ENCODE measurements around the gene RIMS4.

The RIMS4 gene

DNA sequence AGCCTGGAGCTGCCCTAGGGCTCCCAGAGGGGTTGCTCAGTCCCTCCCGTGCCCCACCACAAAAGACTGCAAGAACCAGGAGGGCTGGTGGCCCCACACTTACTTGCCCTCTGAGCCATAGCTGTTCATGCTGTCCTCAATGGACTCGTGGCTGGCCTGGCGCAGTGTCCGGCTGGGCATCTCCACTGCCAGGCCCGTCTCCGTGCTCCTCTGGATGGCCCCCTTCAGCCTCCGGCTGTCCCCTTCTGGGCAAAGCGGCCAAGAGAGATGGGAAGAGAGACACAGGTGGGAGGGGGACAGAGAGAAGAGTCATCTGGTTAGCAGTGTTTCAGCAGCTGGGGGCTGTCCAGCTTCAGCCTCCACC, 39.2 kb downstream of the RIMS4 start:
- H3K23ac ChIP-seq (ENCODE audit: low read length), result no peak overlapping the region
- H3K56ac ChIP-seq (ENCODE audit: low read length), result no peak overlapping the region
- H3K27ac ChIP-seq (ENCODE audit: low read depth, low read length), result no peak overlapping the region
- H3K79me1 ChIP-seq (ENCODE audit: low read length), result no peaks in the 10 kb centered on the region
- no peak overlapping the region for H2BK120ac ChIP-seq (ENCODE audit: low read depth, low read length)
- H2BK15ac ChIP-seq (replicated peaks; ENCODE audit: low read depth), result no peak overlapping the region
- no peaks in the 10 kb centered on the region for H3K27me3 ChIP-seq (ENCODE audit: insufficient read depth, low read length, poor library complexity)
- no peak overlapping the region for H3K9ac ChIP-seq (ENCODE audit: low read length)
- H3K36me3 ChIP-seq (ENCODE audit: control insufficient read depth, insufficient read depth, low read length), result no peaks in the 10 kb centered on the region
- no CpG with 5 or more reads among the region's 8 CpGs for WGBS (ENCODE audit: extremely low coverage, insufficient coverage, low lambda C conversion rate)
- H2AK5ac ChIP-seq (ENCODE audit: low read length), result no peak overlapping the region
- no peaks in the 10 kb centered on the region for H3K4me1 ChIP-seq (ENCODE audit: control insufficient read depth, low read depth, low read length)
- H4K8ac ChIP-seq (ENCODE audit: low read depth, low read length), result no peak overlapping the region
- H2BK5ac ChIP-seq (ENCODE audit: low read length), result no peak overlapping the region
- no peak overlapping the region for H3K18ac ChIP-seq (ENCODE audit: low read length)
- no peaks in the 10 kb centered on the region for H3K79me2 ChIP-seq (ENCODE audit: control insufficient read depth, insufficient read depth, low read length)
- no peak overlapping the region for H4K5ac ChIP-seq (ENCODE audit: low read length)
- DNase-seq, result no peak
- no peak overlapping the region for H3K4ac ChIP-seq (ENCODE audit: low read depth, low read length)
- no peak overlapping the region for H3K4me3 ChIP-seq (ENCODE audit: low read length)
- H3K4me2 ChIP-seq (ENCODE audit: low read length), result no peak overlapping the region

DNA sequence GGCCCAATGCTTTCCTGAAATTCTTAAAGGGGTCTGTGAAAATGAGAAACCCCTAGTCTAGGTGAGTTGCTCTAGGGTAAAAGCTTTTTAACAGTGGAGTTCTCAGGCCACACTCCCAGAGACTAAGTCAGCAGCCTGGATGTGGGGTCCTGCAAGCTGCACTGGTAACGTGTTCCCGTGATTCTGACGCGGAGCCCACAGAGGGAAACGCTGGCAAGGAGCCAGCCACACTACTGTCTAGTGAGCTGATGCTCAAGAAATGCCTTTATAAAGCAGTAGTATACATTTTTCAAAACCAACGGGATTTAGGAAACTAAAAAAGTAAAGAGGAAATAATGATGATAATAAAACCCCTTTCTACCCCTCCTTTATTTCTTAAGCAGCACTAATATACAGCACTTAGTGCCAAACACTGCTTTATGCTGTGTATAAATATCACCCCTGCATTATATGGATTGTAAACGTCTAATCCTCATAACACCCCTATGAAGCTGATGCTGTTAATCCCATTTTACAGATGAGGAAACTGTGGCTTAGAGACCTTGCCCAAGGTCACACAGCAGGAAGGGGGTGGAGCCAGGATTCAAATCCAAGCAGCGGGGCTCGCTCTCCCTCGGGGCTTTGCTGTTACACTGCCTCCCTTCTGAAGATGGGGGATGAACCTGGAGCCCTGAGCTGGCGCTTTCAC, 39.7 kb downstream of the RIMS4 start:
- H4K8ac ChIP-seq (ENCODE audit: low read depth, low read length), result no peak overlapping the region
- no peaks in the 10 kb centered on the region for H3K27me3 ChIP-seq (ENCODE audit: insufficient read depth, low read length, poor library complexity)
- no peak overlapping the region for H3K23ac ChIP-seq (ENCODE audit: low read length)
- H3K79me2 ChIP-seq (ENCODE audit: control insufficient read depth, insufficient read depth, low read length), result no peaks in the 10 kb centered on the region
- no peak overlapping the region for H2BK5ac ChIP-seq (ENCODE audit: low read length)
- no peak overlapping the region for H3K4me2 ChIP-seq (ENCODE audit: low read length)
- no peak overlapping the region for H3K27ac ChIP-seq (ENCODE audit: low read depth, low read length)
- H3K4me3 ChIP-seq (ENCODE audit: low read length), result no peak overlapping the region
- DNase-seq, result no peak
- H2BK120ac ChIP-seq (ENCODE audit: low read depth, low read length), result no peak overlapping the region
- no peak overlapping the region for H3K4ac ChIP-seq (ENCODE audit: low read depth, low read length)
- no peak overlapping the region for H2AK5ac ChIP-seq (ENCODE audit: low read length)
- no peaks in the 10 kb centered on the region for H3K79me1 ChIP-seq (ENCODE audit: low read length)
- H3K56ac ChIP-seq (ENCODE audit: low read length), result no peak overlapping the region
- no peak overlapping the region for H4K5ac ChIP-seq (ENCODE audit: low read length)
- no CpG with 5 or more reads among the region's 11 CpGs for WGBS (ENCODE audit: extremely low coverage, insufficient coverage, low lambda C conversion rate)
- no peak overlapping the region for H2BK15ac ChIP-seq (replicated peaks; ENCODE audit: low read depth)
- H3K9ac ChIP-seq (ENCODE audit: low read length), result no peak overlapping the region
- H3K18ac ChIP-seq (ENCODE audit: low read length), result no peak overlapping the region
- no peaks in the 10 kb centered on the region for H3K36me3 ChIP-seq (ENCODE audit: control insufficient read depth, insufficient read depth, low read length)
- H3K4me1 ChIP-seq (ENCODE audit: control insufficient read depth, low read depth, low read length), result no peaks in the 10 kb centered on the region

DNA sequence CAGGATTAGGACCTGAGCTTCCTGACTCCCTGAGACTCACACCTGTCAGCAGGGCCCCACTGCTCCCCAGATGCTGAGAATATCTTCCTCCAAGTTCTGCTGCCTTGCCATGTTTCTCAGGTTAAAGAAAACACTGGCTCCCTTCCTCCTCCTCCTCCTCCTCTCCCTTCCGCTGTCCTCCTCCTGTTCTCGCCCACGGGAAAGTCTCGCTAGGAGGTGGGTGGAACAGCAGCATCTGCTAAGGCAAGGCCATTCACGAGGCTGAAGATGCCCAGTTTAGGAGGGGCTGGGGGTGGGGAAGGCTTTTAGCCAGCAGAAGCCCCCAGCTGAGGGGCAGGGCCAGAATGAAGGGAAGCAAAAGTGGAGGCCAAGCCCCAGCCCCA, 40.9 kb downstream of the RIMS4 start:
- no peaks in the 10 kb centered on the region for H3K79me2 ChIP-seq (ENCODE audit: control insufficient read depth, insufficient read depth, low read length)
- H3K27me3 ChIP-seq (ENCODE audit: insufficient read depth, low read length, poor library complexity), result no peaks in the 10 kb centered on the region
- H3K56ac ChIP-seq (ENCODE audit: low read length), result no peak overlapping the region
- H3K23ac ChIP-seq (ENCODE audit: low read length), result no peak overlapping the region
- H3K27ac ChIP-seq (ENCODE audit: low read depth, low read length), result no peak overlapping the region
- no peaks in the 10 kb centered on the region for H3K4me1 ChIP-seq (ENCODE audit: control insufficient read depth, low read depth, low read length)
- H3K4ac ChIP-seq (ENCODE audit: low read depth, low read length), result no peak overlapping the region
- no CpG with 5 or more reads among the region's 5 CpGs for WGBS (ENCODE audit: extremely low coverage, insufficient coverage, low lambda C conversion rate)
- H3K9ac ChIP-seq (ENCODE audit: low read length), result no peak overlapping the region
- no peak overlapping the region for H3K18ac ChIP-seq (ENCODE audit: low read length)
- H3K4me2 ChIP-seq (ENCODE audit: low read length), result no peak overlapping the region
- H3K79me1 ChIP-seq (ENCODE audit: low read length), result no peaks in the 10 kb centered on the region
- no peak overlapping the region for H4K8ac ChIP-seq (ENCODE audit: low read depth, low read length)
- no peak overlapping the region for H2BK15ac ChIP-seq (replicated peaks; ENCODE audit: low read depth)
- no peak overlapping the region for H2BK120ac ChIP-seq (ENCODE audit: low read depth, low read length)
- H3K36me3 ChIP-seq (ENCODE audit: control insufficient read depth, insufficient read depth, low read length), result no peaks in the 10 kb centered on the region
- no peak for DNase-seq
- H2BK5ac ChIP-seq (ENCODE audit: low read length), result no peak overlapping the region
- H4K5ac ChIP-seq (ENCODE audit: low read length), result no peak overlapping the region
- H2AK5ac ChIP-seq (ENCODE audit: low read length), result no peak overlapping the region
- no peak overlapping the region for H3K4me3 ChIP-seq (ENCODE audit: low read length)

DNA sequence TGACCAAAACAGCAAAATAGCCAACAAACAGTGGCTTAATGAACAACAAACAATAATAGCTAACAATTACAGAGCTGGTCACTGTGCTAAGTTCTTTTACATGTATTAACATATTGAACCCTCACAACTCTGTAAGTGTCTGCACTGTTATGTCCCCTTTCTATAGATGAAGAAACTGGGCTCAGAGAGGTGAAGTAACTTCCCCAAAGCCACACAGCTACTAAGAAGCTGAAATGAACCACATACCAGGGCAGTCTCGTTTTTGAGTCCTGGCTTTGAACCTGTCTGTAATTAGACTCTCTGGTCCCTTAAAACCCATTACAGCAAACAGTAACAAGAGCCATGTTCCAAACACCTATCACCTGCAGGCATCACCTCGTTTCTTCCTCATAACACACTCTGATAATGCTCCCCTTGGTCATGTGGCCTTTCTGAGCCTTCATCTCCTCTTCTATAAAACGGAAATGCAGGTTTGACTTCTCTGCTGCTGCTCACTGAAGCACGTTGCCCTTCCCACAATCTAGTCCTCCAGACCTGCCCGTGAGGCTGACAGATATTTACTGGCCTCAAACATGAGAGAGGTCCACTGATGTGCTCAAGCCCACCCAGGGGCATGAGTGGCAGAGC, 41.4 kb downstream of the RIMS4 start:
- no peak overlapping the region for H3K27ac ChIP-seq (ENCODE audit: low read depth, low read length)
- no peak overlapping the region for H2AK5ac ChIP-seq (ENCODE audit: low read length)
- no peaks in the 10 kb centered on the region for H3K27me3 ChIP-seq (ENCODE audit: insufficient read depth, low read length, poor library complexity)
- H3K79me1 ChIP-seq (ENCODE audit: low read length), result no peaks in the 10 kb centered on the region
- no peaks in the 10 kb centered on the region for H3K36me3 ChIP-seq (ENCODE audit: control insufficient read depth, insufficient read depth, low read length)
- H2BK120ac ChIP-seq (ENCODE audit: low read depth, low read length), result no peak overlapping the region
- no peak overlapping the region for H3K4me3 ChIP-seq (ENCODE audit: low read length)
- no peak overlapping the region for H2BK5ac ChIP-seq (ENCODE audit: low read length)
- DNase-seq, result no peak
- no peak overlapping the region for H3K23ac ChIP-seq (ENCODE audit: low read length)
- no peak overlapping the region for H3K56ac ChIP-seq (ENCODE audit: low read length)
- H3K18ac ChIP-seq (ENCODE audit: low read length), result no peak overlapping the region
- no peak overlapping the region for H4K8ac ChIP-seq (ENCODE audit: low read depth, low read length)
- no peak overlapping the region for H3K4ac ChIP-seq (ENCODE audit: low read depth, low read length)
- H3K9ac ChIP-seq (ENCODE audit: low read length), result no peak overlapping the region
- H3K4me2 ChIP-seq (ENCODE audit: low read length), result no peak overlapping the region
- no peak overlapping the region for H4K5ac ChIP-seq (ENCODE audit: low read length)
- H3K79me2 ChIP-seq (ENCODE audit: control insufficient read depth, insufficient read depth, low read length), result no peaks in the 10 kb centered on the region
- no peaks in the 10 kb centered on the region for H3K4me1 ChIP-seq (ENCODE audit: control insufficient read depth, low read depth, low read length)
- no CpG with 5 or more reads among the region's 5 CpGs for WGBS (ENCODE audit: extremely low coverage, insufficient coverage, low lambda C conversion rate)
- H2BK15ac ChIP-seq (replicated peaks; ENCODE audit: low read depth), result no peak overlapping the region

DNA sequence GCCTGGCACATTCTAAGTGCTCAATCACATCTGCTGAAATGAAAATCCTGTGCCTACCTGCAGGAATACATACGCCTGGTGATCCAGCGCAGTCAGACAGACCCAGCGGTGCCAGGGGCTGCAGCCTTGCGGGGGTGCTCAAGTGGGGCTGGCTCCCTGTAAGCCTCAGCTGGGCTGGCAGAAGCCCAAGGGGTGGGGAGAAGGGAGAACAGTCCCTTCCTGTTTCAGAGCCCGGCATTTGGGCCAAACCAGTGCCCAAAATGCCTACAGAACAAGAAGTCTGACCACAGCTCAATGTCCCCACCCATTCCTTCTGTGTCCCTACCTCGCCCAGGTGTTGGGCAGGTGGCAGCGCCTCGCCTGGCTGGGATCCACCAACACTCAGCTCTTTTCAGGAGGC, 42.1 kb downstream of the RIMS4 start:
- no peak overlapping the region for H2AK5ac ChIP-seq (ENCODE audit: low read length)
- no peak overlapping the region for H3K56ac ChIP-seq (ENCODE audit: low read length)
- no peaks in the 10 kb centered on the region for H3K27me3 ChIP-seq (ENCODE audit: insufficient read depth, low read length, poor library complexity)
- H3K4ac ChIP-seq (ENCODE audit: low read depth, low read length), result no peak overlapping the region
- no peaks in the 10 kb centered on the region for H3K79me1 ChIP-seq (ENCODE audit: low read length)
- no peak overlapping the region for H2BK120ac ChIP-seq (ENCODE audit: low read depth, low read length)
- no CpG with 5 or more reads among the region's 8 CpGs for WGBS (ENCODE audit: extremely low coverage, insufficient coverage, low lambda C conversion rate)
- no peak overlapping the region for H3K18ac ChIP-seq (ENCODE audit: low read length)
- H2BK5ac ChIP-seq (ENCODE audit: low read length), result no peak overlapping the region
- H3K36me3 ChIP-seq (ENCODE audit: control insufficient read depth, insufficient read depth, low read length), result no peaks in the 10 kb centered on the region
- H3K27ac ChIP-seq (ENCODE audit: low read depth, low read length), result no peak overlapping the region
- H3K9ac ChIP-seq (ENCODE audit: low read length), result no peak overlapping the region
- H3K4me2 ChIP-seq (ENCODE audit: low read length), result no peak overlapping the region
- H4K5ac ChIP-seq (ENCODE audit: low read length), result no peak overlapping the region
- H2BK15ac ChIP-seq (replicated peaks; ENCODE audit: low read depth), result no peak overlapping the region
- H4K8ac ChIP-seq (ENCODE audit: low read depth, low read length), result no peak overlapping the region
- DNase-seq, result no peak
- no peak overlapping the region for H3K23ac ChIP-seq (ENCODE audit: low read length)
- H3K4me3 ChIP-seq (ENCODE audit: low read length), result no peak overlapping the region
- H3K4me1 ChIP-seq (ENCODE audit: control insufficient read depth, low read depth, low read length), result peaks cover 3% of the 10 kb centered on the region
- H3K79me2 ChIP-seq (ENCODE audit: control insufficient read depth, insufficient read depth, low read length), result no peaks in the 10 kb centered on the region
